GM12891 (cell line): ENCODE measurements around the gene ADGRB3.

Experiments
- POLR2A ChIP-seq: IDR thresholded peaks from 2 replicates; pipeline ENCODE4 v1.6.1; 2011; ENCODE audit warnings: low read depth, low read length, control low read depth
- POLR2AphosphoS5 ChIP-seq: IDR thresholded peaks from 2 replicates; pipeline ENCODE4 v1.6.1; 2011; ENCODE audit warnings: low read depth, low read length, control low read depth

- TF ChIP-seq POLR2A (no peak), POLR2AphosphoS5 (no peak)
These were observed 4.1 kb downstream of the ADGRB3 start for GRCh38 chr6:68639211-68639610.
